Fibroblast of villous mesenchyme (primary cell): ENCODE data around the gene CDH12. TPM values are rescaled to one million over a fixed set of nuclear protein-coding genes. Genes with fewer than 3 reads are reported as not detected.

Source experiments
- DNase-seq: peaks from one replicate; pipeline ENCODE4 v3.0.0-alpha.2; 2010; ENCODE audit warnings: low read depth
- H3K4me3 ChIP-seq: 2 replicates; pipeline ENCODE4 v1.5.1; 2011; ENCODE audit warnings: low read depth, mild to moderate bottlenecking, low read length
- CTCF ChIP-seq: IDR thresholded peaks from 2 replicates; pipeline ENCODE4 v1.5.1; 2012; ENCODE audit warnings: low read depth, mild to moderate bottlenecking, low read length; ENCODE audit not compliant: insufficient read depth
- total RNA-seq: library from RNA; depleted of rRNA; stranded (reverse); fragments of >200 nt; gene quantifications from 2 replicates; pipeline ENCODE4 v1.2.3, GENCODE V29; 2012

The CDH12 gene
- total RNA-seq, 1 donor: not detected

- no peak overlapping the region for H3K4me3 ChIP-seq
- TF ChIP-seq CTCF: no peak
- no peak for DNase-seq
Measured at GRCh38 chr5:22480305-22480704, 372.8 kb downstream of the CDH12 start.

- no peak for DNase-seq
- TF ChIP-seq CTCF: no peak
Measured at GRCh38 chr5:22473886-22474285, 379.3 kb downstream of the CDH12 start.

GRCh38 chr5:22471154-22471553, 382.0 kb downstream of the CDH12 start:
- no peak overlapping the region for H3K4me3 ChIP-seq
- TF ChIP-seq CTCF: no peak
- no peak for DNase-seq

More at GRCh38 chr5:22473886-22474285, 379.3 kb downstream of the CDH12 start:
- no peak overlapping the region for H3K4me3 ChIP-seq

- no peak for TF ChIP-seq CTCF
- DNase-seq: no peak
- H3K4me3 ChIP-seq: no peak overlapping the region
Measured at GRCh38 chr5:22470408-22470807, 382.7 kb downstream of the CDH12 start.

GRCh38 chr5:22465616-22466015, 387.5 kb downstream of the CDH12 start:
- no peak for TF ChIP-seq CTCF
- DNase-seq: no peak

GRCh38 chr5:22465177-22465576, 388.0 kb downstream of the CDH12 start:
- no peak for DNase-seq
- H3K4me3 ChIP-seq: no peak overlapping the region
- no peak for TF ChIP-seq CTCF

More at GRCh38 chr5:22465616-22466015, 387.5 kb downstream of the CDH12 start:
- H3K4me3 ChIP-seq: no peak overlapping the region

- no peak overlapping the region for H3K4me3 ChIP-seq
- no peak for DNase-seq
- no peak for TF ChIP-seq CTCF
Measured at GRCh38 chr5:22460189-22460588, 393.0 kb downstream of the CDH12 start.
